Stimulated activated CD4-positive, alpha-beta T cell treated with anti-CD3 and anti-CD28 coated beads, Interleukin-1b, Interleukin-23, amount 100 ng/mL, for 1 hour (primary cell): Measurements from ENCODE around the gene KHK.
A peak's percentile ranks its signal among the peaks of the same experiment; 100 is the strongest.

ENCODE experiments used
- DNase-seq, 2 donors: peaks; one replicate each; pipeline ENCODE4 v3.0.0-alpha.2; 2020; ENCODE audit warnings: low read depth in 2 of 2

Gene KHK

GRCh38 chr2:27086724-27087593 lies at the start of gene KHK:
KHK (plus strand) TSS chr2:27086772; CDS start chr2:27087260, 488 bp downstream.
- no peak for DNase-seq

GRCh38 chr2:27038012-27038411 lies 48.6 kb upstream of the KHK start:
- DNase-seq, result no peak

- no peak for DNase-seq
Measured at GRCh38 chr2:27038631-27039339, 47.8 kb upstream of the KHK start.

- DNase-seq, result no peak
Measured at GRCh38 chr2:27039426-27039825, 47.1 kb upstream of the KHK start.

- no peak for DNase-seq
Measured at GRCh38 chr2:27039871-27040270, 46.7 kb upstream of the KHK start.

GRCh38 chr2:27040282-27040681 lies 46.3 kb upstream of the KHK start:
- no peak for DNase-seq

GRCh38 chr2:27041752-27042151 lies 44.8 kb upstream of the KHK start:
- DNase-seq, result no peak

GRCh38 chr2:27042159-27042661 lies 44.4 kb upstream of the KHK start:
- no peak for DNase-seq

- DNase-seq, result no peak
Measured at GRCh38 chr2:27042985-27043634, 43.5 kb upstream of the KHK start.

GRCh38 chr2:27049422-27050280 lies 36.9 kb upstream of the KHK start:
- peak in 1 of 2 donors; percentile 42 for DNase-seq

- peak; percentile 84 to 88 for DNase-seq
Measured at GRCh38 chr2:27050281-27050995, 36.1 kb upstream of the KHK start.

GRCh38 chr2:27050996-27051901 lies 35.3 kb upstream of the KHK start, which contains the start of gene AGBL5:
AGBL5 (plus strand) TSS chr2:27051668; CDS start chr2:27052959, 1,291 bp downstream.
- DNase-seq, result peak; percentile 91

GRCh38 chr2:27051902-27052645 lies 34.5 kb upstream of the KHK start:
- DNase-seq, result no peak

DNA sequence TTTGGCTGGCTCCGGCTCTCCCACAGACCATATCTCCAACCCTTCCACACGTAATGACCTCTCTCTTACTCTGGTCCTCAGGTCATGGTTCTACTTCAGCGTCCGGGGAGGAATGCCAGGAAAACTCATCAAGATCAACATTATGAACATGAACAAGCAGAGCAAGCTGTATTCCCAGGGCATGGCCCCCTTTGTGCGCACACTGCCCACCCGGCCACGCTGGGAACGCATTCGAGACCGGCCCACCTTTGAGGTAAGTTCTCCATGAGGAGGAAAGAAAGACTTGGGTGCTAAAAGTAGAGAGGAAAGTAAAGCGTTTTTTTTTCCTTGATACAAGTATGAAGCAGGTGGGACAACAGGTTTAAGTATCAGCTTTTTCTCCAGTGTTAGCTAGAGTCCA lies 33.3 kb upstream of the KHK start:
- DNase-seq, result no peak

DNA sequence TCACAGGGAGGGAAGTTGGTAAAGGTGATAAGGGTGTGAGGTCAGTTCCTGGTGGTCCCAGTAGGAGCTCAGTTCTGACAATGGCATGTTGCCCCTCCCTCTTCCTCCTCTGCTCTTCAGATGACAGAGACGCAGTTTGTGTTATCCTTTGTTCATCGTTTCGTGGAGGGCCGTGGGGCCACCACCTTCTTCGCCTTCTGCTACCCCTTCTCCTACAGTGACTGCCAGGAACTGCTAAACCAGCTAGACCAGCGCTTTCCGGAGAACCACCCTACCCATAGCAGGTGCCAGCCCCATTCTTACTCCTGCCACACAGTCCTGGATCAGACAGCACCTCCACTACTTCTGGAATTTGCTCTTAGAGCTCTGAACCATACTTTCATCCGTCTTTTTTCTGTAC lies 32.8 kb upstream of the KHK start:
- no peak for DNase-seq

DNA sequence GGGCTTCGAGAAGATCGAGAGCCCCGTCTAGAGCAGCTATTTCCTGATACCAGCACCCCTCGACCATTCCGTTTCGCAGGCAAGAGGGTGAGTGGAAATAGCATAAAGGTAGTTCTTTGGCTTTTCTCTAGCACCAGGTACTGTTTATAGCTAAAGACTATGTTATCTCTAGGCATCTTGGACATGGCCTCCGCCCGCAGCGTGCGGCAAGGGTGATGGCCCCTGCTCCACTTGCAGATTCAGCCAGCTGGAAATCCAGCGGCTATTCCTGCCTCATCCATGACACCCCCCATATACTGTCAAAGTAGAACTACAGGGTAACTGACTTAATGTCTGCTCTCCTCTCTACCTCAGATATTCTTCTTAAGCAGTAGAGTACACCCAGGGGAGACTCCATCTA lies 31.9 kb upstream of the KHK start:
- DNase-seq, result no peak

- no peak for DNase-seq
Measured at GRCh38 chr2:27057184-27057583, 29.4 kb upstream of the KHK start.

- DNase-seq, result no peak
Measured at GRCh38 chr2:27058210-27058609, 28.4 kb upstream of the KHK start.
